Breast epithelium (tissue), 3 donors: Measurements from ENCODE around the gene ZNF488.

Experiments
- CTCF ChIP-seq, 3 donors: fragments of 450-650 bp; IDR thresholded peaks; one replicate each; pipeline ENCODE4 v1.5.1; 2016 to 2017; ENCODE audit warnings: antibody characterized with exemption in 3 of 3, mild to moderate bottlenecking in 3 of 3, moderate library complexity in 3 of 3
- POLR2A ChIP-seq: fragments of 450-650 bp; IDR thresholded peaks from one replicate; pipeline ENCODE4 v1.6.1; 2016; ENCODE audit warnings: antibody characterized with exemption, mild to moderate bottlenecking, moderate library complexity
- POLR2AphosphoS5 ChIP-seq, 3 donors: sonication (generic); formaldehyde crosslinking; IDR thresholded peaks; one replicate each; pipeline ENCODE4 v1.6.1; 2017; ENCODE audit warnings: antibody characterized with exemption in 3 of 3

GRCh38 chr10:47322300-47323061 is 61.6 kb downstream of the ZNF488 start, which contains the start of gene GDF2:
- TF ChIP-seq CTCF (IDR thresholded peaks at IDR 0.05) (no peak), POLR2A (no peak), POLR2AphosphoS5 (IDR thresholded peaks at IDR 0.05) (no peak)
